K562 (cell line): Measurements from ENCODE around the gene TRIM44. TPM values are rescaled to one million over a fixed set of nuclear protein-coding genes. Genes with fewer than 3 reads are reported as not detected.
A peak's percentile ranks its signal among the peaks of the same experiment; 100 is the strongest.

Source experiments
- BCLAF1 ChIP-seq, 2 experiments: fragments of 450-650 bp in 1 of 2; IDR thresholded peaks; 2 replicates each; pipeline ENCODE4 v1.6.1; 2011 to 2017; ENCODE audit warnings: low read depth in 2 of 2, antibody characterized with exemption in 1 of 2, borderline replicate concordance in 1 of 2, low read length in 1 of 2, mild to moderate bottlenecking in 1 of 2, mixed read lengths in 1 of 2; ENCODE audit not compliant: control insufficient read depth in 1 of 2
- HDAC1 ChIP-seq, 2 experiments: fragments of 450-650 bp; IDR thresholded peaks; 2 replicates each; pipeline ENCODE4 v1.6.1; 2016 to 2017; ENCODE audit warnings: inconsistent platforms in 1 of 2, mild to moderate bottlenecking in 1 of 2, moderate library complexity in 1 of 2
- JUNB ChIP-seq: fragments of 450-650 bp; formaldehyde crosslinking; conservative IDR thresholded peaks from 2 replicates; pipeline ENCODE4 v1.4.0; 2020; ENCODE audit warnings: mild to moderate bottlenecking
- KLF10 ChIP-seq: fragments of 250-450 bp; sonication (Bioruptor Pico); IDR thresholded peaks from 2 replicates; pipeline ENCODE4 v1.6.1; 2021; ENCODE audit warnings: matching md5 sums
- MCM5 ChIP-seq: fragments of 450-650 bp; IDR thresholded peaks from 2 replicates; pipeline ENCODE4 v1.6.1; 2016; ENCODE audit warnings: low read depth
- NFE2L1 ChIP-seq: fragments of 450-650 bp; IDR thresholded peaks from 2 replicates; pipeline ENCODE4 v1.6.1; 2016; ENCODE audit warnings: missing genetic modification characterization, low read depth, mild to moderate bottlenecking, missing compliant biosample characterization, moderate library complexity, borderline replicate concordance
- PCBP2 ChIP-seq: fragments of 200-400 bp; formaldehyde crosslinking; IDR thresholded peaks from 2 replicates; pipeline ENCODE4 v1.6.1; 2018; ENCODE audit warnings: low read length, low read depth, mild to moderate bottlenecking, moderate library complexity; ENCODE audit not compliant: poor library complexity, severe bottlenecking
- PHB2 ChIP-seq: fragments of 450-650 bp; IDR thresholded peaks from 2 replicates; pipeline ENCODE4 v1.6.1; 2017; ENCODE audit warnings: low read depth
- SFPQ ChIP-seq: fragments of 200-400 bp; formaldehyde crosslinking; IDR thresholded peaks from 2 replicates; pipeline ENCODE4 v1.6.1; 2017; ENCODE audit warnings: mild to moderate bottlenecking, low read depth, low read length, moderate library complexity
- SIN3B ChIP-seq: fragments of 450-650 bp; IDR thresholded peaks from 2 replicates; pipeline ENCODE4 v1.6.1; 2017; ENCODE audit warnings: low read depth, mild to moderate bottlenecking, moderate library complexity
- SMARCA5 ChIP-seq: fragments of 450-650 bp; IDR thresholded peaks from 2 replicates; pipeline ENCODE4 v1.6.1; 2016
- ZC3H4 ChIP-seq: sonication (generic); formaldehyde crosslinking; IDR thresholded peaks from 2 replicates; pipeline ENCODE4 v1.9.0; 2021; ENCODE audit warnings: missing genetic modification reagents, borderline replicate concordance
- ZNF217 ChIP-seq: sonication (generic); formaldehyde crosslinking; IDR thresholded peaks from 2 replicates; pipeline ENCODE4 v1.8.0; 2022; ENCODE audit warnings: mild to moderate bottlenecking, missing genetic modification reagents
- ZNF449 ChIP-seq: fragments of 250-450 bp; sonication (Bioruptor Pico); IDR thresholded peaks from 2 replicates; pipeline ENCODE4 v1.8.0; 2022; ENCODE audit warnings: moderate library complexity, mild to moderate bottlenecking, inconsistent platforms
- ZNF655 ChIP-seq: fragments of 250-450 bp; sonication (Bioruptor Pico); IDR thresholded peaks from 2 replicates; pipeline ENCODE4 v1.5.0; 2021
- polyA plus RNA-seq, 8 experiments: library from polyadenylated mRNA; depleted of rRNA in 4 of 8; stranded (reverse) in 5 of 8; unstranded in 3 of 8; fragments of >200 nt; fragmentation: Nextera tagmentation in 2 of 8; fragmentation: Illumina TruSeq in 1 of 8; extraction: Ambion mirVana in 2 of 8; extraction: Trizol in 1 of 8; gene quantifications; 2 replicates each; pipeline versions ENCODE4 v1.2.1 to v1.2.3, GENCODE V29; 2011 to 2014; ENCODE audit warnings: inconsistent platforms in 1 of 8, missing spikeins in 1 of 8
- total RNA-seq, 7 experiments: library from RNA; depleted of rRNA in 6 of 7; stranded (reverse); fragments of >200 nt in 6 of 7; fragmentation: Illumina TruSeq in 2 of 7; extraction: Trizol in 2 of 7; gene quantifications; 2 replicates each; pipeline versions ENCODE4 v1.2.1 to v1.2.3, GENCODE V29; 2011 to 2021; ENCODE audit warnings: low replicate concordance in 1 of 7
- TF ChIP-seq, protein P1 (sequence below): fragments of 250-450 bp; sonication (Bioruptor Pico); IDR thresholded peaks from 2 replicates; pipeline ENCODE4 v1.8.0; 2021; ENCODE audit warnings: moderate library complexity, mild to moderate bottlenecking, inconsistent platforms
- TF ChIP-seq, protein P2 (sequence below): sonication (generic); formaldehyde crosslinking; IDR thresholded peaks from 2 replicates; pipeline ENCODE4 v1.8.1; 2023; ENCODE audit warnings: mild to moderate bottlenecking, missing genetic modification reagents

The TRIM44 gene
- total and polyA plus RNA-seq, 9 of the 15 experiments (the other 6 are each of a cell fraction or from before 2014, with no cell fraction given) = 8.3 to 105 (median 37.2) TPM

DNA sequence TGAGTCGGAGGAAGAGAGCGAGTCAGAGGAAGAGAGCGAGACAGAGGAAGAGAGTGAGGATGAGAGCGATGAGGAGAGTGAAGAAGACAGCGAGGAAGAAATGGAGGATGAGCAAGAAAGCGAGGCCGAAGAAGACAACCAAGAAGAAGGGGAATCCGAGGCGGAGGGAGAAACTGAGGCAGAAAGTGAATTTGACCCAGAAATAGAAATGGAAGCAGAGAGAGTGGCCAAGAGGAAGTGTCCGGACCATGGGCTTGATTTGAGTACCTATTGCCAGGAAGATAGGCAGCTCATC lies 780 bp downstream of the TRIM44 start (continued):
- TF ChIP-seq ZNF449 (CRISPR knock-in tag) (no peak), ZC3H4 (CRISPR knock-in tag) (no peak), KLF10 (no peak), NFE2L1 (tag) (no peak), SFPQ (no peak), PCBP2 (no peak), ZNF217 (CRISPR knock-in tag) (no peak), SMARCA5 (peak; percentile 91), SIN3B (no peak), JUNB (CRISPR knock-in tag) (no peak), BCLAF1 (IDR thresholded peaks at IDR 0.05; ENCODE audit: borderline replicate concordance in 1 of 2, control insufficient read depth in 1 of 2, low read depth in 2 of 2, low read length in 1 of 2) (no peak; a peak in 1 of 4 replicates), PHB2 (0 out of 2 replicates have a peak, but pooled peaks have one; percentile 51), ZNF655 (no peak), MCM5 (no peak), HDAC1 (IDR thresholded peaks at IDR 0.05) (peak in 1 of 2 experiments; percentile 36; a peak in 2 of 4 replicates)
- TF ChIP-seq, protein P1, sequence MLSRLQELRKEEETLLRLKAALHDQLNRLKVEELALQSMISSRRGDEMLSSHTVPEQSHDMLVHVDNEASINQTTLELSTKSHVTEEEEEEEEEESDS = no peak
- TF ChIP-seq, protein P2, sequence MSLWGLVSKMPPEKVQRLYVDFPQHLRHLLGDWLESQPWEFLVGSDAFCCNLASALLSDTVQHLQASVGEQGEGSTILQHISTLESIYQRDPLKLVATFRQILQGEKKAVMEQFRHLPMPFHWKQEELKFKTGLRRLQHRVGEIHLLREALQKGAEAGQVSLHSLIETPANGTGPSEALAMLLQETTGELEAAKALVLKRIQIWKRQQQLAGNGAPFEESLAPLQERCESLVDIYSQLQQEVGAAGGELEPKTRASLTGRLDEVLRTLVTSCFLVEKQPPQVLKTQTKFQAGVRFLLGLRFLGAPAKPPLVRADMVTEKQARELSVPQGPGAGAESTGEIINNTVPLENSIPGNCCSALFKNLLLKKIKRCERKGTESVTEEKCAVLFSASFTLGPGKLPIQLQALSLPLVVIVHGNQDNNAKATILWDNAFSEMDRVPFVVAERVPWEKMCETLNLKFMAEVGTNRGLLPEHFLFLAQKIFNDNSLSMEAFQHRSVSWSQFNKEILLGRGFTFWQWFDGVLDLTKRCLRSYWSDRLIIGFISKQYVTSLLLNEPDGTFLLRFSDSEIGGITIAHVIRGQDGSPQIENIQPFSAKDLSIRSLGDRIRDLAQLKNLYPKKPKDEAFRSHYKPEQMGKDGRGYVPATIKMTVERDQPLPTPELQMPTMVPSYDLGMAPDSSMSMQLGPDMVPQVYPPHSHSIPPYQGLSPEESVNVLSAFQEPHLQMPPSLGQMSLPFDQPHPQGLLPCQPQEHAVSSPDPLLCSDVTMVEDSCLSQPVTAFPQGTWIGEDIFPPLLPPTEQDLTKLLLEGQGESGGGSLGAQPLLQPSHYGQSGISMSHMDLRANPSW = no peak
